Embryonic facial prominence (tissue), 1 donor: ENCODE results near the gene PRCC.

Experiments used
- DNase-seq: peaks from one replicate; pipeline ENCODE4 v3.0.0-alpha.2; 2016; ENCODE audit errors: extremely low spot score

Gene PRCC

GRCh38 chr1:156796340-156797097 is 29.2 kb downstream of the PRCC start:
- no peak for DNase-seq

- DNase-seq: peak; percentile 30
These were observed 30.0 kb downstream of the PRCC start for GRCh38 chr1:156797212-156797871.

DNA sequence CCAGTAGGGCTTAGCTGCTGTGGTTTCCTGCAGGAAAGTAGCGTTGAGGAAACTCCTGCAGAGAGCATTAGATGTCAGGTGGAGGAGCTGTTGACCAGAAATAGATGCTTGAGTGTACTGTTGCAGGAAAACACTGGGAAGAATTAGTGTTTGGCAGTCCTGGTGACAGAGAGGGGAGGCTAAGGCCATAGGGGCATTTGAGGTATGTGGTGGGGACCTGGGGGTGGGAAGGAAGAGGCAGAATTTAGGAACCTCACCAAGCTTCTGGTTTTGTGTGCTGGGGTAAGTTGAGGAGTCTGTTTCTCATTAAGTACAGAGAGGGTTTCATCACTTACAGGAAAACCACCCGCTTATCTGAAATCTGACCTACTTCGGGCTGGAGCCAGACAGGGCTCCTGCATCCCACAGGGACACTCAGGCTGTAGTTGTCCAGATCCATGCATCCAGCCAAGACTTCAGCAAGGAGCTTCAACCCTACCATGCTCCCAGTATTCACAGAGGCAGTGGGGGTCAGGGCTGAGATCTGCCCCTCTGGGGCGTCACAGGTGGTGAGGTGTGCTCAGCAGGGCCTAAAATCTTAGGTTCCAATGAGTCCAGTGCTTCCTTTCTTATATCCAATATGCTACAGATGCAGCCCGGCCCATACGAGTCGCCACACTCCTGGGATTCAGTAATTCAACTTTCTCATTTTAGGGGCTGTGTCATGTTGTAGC is 34.2 kb downstream of the PRCC start:
- peak; percentile 16 for DNase-seq

DNA sequence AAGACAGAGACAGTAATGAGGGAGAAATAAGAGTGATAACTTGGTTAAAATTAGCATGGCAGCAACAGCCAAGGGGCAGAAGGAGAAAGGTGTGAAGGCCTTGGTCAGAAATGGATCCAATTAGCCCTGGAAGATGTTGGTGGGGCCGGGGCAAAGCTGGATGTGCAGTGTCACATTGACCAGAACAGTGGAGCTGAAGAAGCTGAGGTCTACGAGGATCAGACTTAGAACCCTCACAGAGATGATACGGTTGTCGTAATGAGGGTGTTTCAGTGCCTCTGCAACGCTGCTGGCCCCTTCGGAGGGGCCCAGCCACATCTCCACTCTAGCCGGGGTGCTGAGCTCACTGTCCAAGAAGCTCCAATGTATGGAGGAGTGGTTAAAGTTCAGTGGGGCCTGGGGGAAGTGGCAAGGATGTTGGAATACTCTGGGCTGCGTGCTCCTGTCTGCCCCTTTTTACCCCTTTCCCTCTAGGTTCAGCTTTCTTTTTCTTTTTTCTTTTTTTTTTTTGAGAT is 35.1 kb downstream of the PRCC start:
- DNase-seq: no peak

- DNase-seq: no peak
These were observed 35.9 kb downstream of the PRCC start for GRCh38 chr1:156803086-156803851.

DNA sequence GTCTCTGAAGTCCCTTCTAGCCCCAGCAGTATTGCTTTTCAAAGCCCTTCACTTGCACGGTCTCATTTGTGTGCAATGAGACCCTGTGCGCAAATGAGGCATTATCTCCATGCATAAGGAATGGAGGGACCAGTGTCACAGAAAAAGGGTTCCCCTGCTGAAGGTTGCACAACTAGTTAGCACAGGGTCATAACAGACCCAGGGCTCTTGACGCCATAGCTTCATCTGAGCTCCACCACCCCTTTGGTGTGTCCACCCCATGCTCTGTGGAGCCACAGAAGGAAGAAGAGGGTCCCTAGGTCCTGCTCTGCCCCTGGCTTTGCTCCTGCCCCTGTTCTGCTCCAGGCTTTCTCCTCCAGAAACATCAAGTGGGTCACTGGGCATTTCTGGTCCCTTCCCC is 36.7 kb downstream of the PRCC start:
- no peak for DNase-seq

DNA sequence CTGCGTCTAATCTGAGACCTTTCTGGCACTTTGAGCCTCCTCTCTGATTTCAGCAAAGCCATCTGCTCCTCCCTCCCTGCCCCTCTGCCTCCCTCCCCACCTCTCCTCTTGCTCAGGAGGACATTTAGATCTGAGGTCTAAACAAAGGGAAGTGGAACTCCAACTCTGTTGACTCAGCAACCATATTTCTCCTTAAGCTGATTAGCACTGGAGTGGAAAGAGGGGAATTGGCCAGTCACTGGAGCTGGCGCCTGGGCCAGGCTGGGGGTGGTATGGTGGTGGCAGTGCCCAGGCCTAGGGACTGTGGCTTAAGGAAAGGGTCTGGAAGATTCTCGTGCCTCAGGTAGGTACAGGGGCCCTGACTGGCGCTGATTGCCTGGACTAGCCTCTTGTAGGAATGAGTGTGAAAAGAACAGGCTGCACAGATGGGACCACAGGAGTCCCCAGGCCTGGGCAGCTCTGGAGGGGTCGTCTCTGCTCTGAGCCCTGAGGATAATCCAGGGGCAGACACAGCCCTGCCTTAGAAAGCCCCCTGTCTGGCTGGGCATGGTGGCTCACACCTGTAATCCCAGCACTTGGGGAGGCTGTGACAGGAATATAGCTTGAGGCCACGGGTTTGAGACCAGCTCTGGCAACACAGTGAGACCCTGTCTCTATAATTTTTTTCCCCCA is 37.4 kb downstream of the PRCC start:
- no peak for DNase-seq

GRCh38 chr1:156805766-156806511 is 38.6 kb downstream of the PRCC start:
- no peak for DNase-seq

DNA sequence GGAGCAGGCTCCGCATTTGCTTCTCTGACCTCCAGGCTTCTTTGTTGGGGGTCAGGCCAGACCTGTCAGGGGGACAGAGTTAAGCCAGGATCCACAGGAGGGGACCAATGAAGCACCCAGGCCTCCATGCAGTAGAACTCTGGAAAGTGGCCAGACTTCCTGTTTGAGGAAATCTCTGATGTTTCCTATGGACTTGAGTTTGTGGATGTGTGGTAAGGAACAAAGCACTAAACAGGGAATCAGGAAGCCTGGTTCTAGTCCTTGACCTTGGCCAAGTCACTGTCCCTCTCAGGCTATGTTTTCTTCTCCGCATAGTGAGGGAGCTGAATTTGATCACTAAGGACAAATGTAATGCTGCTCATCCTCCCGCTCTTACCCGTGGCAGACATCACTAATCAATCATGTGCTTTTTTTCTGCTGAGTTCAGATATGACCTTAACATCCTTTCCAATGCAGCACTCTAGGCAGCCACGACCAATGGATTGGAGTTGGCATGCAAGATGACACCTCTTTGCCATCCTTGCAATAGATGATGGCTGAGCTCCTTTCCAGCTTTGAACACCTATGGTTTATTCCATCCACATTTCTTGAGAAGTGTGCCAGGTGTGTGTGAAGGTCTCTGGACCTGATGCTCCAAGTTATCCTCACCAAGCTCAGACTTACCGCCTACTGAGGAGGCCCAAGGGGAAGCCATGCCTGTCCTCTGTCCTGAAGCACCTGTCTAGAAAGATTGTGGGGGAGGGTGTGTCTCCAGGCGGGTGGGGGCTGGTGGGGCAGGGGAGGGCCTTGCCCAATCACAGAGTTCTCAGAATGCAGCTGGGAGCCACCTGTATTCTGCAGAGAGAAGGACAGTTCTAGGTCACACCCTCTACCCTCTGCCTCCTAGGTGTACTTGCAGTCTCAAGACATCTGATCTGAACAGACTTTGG is 39.4 kb downstream of the PRCC start:
- DNase-seq: no peak

DNA sequence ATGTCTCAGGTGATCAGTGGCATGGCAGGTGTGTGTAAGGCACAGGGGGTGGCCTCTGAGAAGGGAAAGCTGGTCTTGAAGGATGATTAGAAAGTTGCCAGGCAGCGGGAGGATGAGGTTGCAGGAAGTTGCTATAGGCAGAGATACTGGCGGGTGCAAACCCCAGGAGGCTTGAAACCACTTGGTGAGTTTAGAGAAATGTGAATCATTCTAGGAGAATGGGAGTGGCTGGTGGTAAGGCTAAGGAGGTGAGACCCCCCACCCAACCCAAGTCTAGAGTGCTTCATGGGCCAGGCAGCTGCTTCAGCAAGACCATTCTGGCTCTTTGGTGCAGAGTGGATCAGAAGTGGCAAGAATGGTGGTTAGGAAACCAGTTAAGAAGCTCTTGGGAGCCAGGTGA is 40.3 kb downstream of the PRCC start:
- DNase-seq: no peak

DNA sequence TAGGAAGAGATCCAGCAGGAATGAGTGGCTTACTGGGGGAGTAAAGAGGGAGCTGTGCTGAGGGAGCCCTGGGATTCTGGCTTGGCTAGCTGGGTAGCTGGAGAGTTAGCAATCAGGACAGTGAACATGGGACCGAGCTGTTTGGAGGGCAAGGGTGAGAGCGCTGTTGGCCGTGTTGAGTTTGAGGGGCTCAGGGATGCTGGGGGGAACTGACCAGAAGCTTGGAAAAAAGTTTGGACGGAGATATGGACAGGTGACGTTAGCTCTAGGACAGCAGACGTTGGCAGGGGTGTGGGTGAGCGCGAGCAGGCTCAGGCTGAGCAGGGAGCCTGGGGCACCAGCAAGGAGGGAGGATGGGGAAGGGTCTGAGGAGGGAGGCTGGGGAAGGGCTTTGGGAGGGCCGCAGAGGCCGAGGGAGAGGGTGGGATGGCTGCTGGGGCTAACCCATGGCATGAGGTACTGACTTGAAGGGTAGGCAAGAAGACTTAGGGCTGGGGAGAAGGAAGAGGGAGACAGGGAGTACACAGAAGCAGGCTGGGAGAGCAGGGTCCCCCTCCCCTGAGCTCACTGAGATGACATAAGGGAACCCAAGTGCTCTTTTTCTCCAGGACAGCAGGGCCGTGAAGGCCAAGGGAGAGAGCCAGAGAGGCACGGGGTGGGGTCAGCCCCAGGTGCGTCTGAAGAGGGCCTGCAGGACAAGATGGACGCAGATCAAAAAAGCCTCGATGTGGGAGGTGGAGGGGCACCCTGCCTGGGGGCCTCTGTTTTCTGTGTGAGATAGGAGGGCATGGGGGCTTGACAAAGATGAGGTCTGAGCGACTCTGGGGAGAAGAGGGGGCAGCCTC is 41.1 kb downstream of the PRCC start:
- DNase-seq: no peak

DNA sequence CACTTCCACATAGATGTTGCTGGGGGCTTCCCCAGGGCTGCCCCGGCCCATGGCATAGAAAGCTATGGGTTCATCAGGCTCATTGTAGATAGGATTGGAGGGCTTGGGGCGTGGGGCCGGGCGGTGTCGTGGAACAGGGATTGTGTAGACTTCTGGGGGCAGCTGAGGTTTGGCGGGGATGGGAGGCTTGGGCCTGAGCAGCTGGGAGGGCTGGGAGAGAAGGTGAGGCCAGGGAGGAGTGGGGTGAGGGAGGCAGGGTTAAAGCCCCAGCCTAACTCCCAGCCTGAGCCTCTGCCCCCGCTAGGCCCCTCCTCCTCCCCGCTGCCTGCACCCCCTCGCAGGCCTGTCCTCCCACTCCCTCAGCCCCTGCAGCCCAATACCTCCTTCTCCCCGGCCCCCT is 41.9 kb downstream of the PRCC start:
- no peak for DNase-seq

- no peak for DNase-seq
These were observed 42.5 kb downstream of the PRCC start for GRCh38 chr1:156809711-156810366.

- no peak for DNase-seq
These were observed 43.8 kb downstream of the PRCC start for GRCh38 chr1:156811168-156811567.

GRCh38 chr1:156812293-156812990 is 45.1 kb downstream of the PRCC start:
- no peak for DNase-seq

- no peak for DNase-seq
These were observed 46.0 kb downstream of the PRCC start for GRCh38 chr1:156813298-156813697.
